SW480 (cell line): Measurements from ENCODE around the gene AOC1.

Experiments
- DNase-seq: peaks from one replicate; pipeline ENCODE4 v3.0.0-alpha.2; 2016; ENCODE audit warnings: low spot score

The AOC1 gene

DNA sequence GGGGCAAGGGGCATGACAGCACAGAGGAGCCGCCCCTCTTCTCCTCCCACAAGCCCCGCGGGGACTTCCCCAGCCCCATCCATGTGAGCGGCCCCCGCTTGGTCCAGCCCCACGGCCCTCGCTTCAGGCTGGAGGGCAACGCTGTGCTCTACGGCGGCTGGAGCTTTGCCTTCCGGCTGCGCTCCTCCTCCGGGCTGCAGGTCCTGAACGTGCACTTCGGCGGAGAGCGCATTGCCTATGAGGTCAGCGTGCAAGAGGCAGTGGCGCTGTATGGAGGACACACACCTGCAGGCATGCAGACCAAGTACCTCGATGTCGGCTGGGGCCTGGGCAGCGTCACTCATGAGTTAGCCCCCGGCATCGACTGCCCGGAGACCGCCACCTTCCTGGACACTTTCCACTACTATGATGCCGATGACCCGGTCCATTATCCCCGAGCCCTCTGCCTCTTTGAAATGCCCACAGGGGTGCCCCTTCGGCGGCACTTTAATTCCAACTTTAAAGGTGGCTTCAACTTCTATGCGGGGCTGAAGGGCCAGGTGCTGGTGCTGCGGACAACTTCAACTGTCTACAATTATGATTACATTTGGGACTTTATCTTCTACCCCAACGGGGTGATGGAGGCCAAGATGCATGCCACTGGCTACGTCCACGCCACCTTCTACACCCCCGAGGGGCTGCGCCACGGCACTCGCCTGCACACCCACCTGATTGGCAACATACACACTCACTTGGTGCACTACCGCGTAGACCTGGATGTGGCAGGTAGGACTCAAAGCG, 5.1 kb downstream of the AOC1 start:
- no peak for DNase-seq

DNA sequence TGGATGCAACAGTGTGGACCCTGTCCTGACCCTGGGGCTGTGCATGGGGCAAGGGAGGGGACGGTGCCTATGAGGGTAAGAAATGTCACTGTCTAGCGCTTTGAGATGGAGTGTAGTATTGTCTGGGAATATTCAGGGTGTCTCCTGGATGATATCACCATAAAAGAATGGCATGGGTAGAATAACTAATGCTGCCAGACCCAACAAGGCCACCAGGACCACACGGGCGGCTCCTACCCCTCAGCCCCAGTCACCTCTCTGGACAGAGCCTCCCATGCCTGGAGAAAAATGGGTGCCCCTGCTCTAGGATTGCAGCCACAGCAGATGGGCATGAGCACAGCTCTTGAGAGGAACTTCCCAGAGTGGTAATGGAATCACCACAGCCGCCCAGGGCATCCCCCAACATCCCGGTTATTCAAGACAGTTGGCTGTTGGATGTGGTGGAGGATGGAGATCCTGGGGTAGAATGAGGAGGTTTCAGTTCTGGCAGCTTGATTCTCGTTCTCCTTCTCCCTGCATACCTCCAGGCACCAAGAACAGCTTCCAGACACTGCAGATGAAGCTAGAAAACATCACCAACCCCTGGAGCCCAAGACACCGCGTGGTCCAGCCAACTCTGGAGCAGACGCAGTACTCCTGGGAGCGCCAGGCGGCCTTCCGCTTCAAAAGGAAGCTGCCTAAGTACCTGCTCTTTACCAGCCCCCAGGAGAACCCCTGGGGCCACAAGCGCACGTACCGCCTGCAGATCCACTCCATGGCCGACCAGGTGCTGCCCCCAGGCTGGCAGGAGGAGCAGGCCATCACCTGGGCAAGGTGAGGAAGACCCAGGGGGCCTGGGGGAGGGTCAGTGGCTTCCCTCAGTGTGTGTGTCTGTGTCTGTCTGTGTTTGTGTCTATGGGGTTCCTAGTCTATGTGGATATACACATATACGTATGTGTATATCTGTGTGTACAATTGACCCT, 6.2 kb downstream of the AOC1 start:
- no peak for DNase-seq

DNA sequence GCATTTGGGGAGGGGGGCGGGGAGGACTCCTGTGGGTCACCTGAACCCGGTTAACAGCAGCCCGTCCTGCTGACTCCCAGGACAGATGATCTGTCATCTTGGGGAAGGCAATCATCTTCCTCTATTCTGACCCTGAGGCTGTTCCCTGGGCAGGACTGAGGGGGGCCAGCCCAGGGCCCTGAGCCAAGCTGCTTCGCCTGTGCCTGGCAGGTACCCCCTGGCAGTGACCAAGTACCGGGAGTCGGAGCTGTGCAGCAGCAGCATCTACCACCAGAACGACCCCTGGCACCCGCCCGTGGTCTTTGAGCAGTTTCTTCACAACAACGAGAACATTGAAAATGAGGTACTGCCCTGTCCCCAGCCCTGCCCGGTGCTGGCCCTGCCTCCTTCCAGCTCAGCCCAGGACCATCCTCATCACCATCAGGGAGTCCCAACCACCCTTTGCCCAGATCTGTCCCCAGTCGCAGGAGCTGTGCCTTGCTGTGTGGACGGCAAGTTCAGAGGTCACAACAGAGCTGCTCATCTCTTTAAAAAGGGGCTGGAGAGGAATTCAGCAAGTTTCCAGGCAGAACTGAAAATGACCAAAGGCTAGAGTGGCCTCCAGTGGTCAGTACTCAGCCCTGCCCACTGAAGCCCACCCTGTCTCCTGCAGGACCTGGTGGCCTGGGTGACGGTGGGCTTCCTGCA, 8.1 kb downstream of the AOC1 start:
- no peak for DNase-seq

DNA sequence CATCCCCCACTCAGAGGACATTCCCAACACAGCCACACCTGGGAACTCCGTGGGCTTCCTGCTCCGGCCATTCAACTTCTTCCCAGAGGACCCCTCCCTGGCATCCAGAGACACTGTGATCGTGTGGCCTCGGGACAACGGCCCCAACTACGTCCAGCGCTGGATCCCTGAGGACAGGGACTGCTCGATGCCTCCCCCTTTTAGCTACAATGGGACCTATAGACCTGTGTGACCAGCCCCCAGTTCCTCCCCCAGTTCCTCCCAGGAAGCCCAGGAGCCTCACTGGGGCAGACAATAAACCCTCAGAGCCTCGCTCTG, 8.6 kb downstream of the AOC1 start:
- no peak for DNase-seq

GRCh38 chr7:150862356-150862755, 10.0 kb downstream of the AOC1 start:
- no peak for DNase-seq

DNA sequence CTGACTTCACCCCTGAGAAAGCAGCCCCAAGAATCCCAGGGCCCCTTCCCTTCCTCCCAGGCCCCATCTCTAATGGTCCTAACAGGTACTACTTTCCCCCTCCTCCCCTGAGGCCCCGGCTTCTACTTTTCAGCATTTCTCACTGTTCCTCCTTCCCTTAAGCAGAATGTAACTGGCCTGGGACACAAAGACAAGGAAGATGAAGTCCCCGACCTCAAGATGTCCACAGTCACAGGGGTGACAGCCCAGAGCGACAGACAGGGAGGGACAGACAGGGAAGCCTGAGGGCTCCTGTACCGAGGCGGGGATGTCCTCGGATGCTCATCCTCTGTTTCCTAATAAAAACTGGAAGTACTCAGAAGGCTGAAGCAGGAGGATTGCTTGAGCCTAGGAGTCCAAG, 11.6 kb downstream of the AOC1 start:
- DNase-seq = no peak

- no peak for DNase-seq
Observed at GRCh38 chr7:150866932-150867564, 14.7 kb downstream of the AOC1 start.

GRCh38 chr7:150867605-150868004, 15.3 kb downstream of the AOC1 start:
- DNase-seq = no peak

DNA sequence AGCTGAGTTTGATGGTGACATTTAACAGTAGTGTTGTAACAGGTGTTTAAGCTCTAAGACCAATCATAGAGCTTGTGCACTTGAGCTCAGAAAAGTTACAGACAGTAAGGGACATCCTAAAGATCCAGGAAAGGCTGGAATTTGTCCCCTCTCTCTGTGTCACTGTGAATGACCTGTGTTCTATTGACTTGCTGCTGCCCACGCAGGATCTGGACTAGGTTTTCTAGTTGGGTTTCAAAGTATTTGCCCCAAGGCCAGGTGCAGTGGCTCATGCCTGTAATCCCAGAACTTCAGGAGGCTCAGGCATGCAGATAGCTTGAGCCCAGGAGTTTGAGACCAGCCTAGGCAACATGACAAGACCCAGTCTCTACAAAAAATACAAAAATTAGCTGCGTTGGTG, 17.1 kb downstream of the AOC1 start:
- no peak for DNase-seq

DNA sequence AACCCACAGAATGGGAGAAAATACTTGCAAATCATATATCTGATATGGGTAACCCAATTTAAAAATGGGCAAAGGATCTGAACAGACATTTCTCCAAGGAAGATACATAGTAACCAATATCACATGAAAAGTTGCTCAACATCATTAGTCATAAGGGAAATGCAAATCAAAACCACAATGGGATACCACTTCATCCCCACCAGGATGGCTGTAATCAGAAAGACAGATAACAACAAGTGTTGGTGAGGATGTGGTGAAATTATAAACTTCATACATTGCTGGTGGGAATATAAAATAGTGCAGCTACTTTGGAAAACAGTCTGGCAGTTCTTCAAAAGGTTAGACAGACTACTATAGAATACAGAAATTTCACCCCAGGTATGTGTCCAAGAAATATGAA, 19.3 kb downstream of the AOC1 start:
- no peak for DNase-seq

GRCh38 chr7:150874401-150875198, 22.3 kb downstream of the AOC1 start:
- no peak for DNase-seq

GRCh38 chr7:150875791-150876190, 23.5 kb downstream of the AOC1 start:
- DNase-seq = peak; percentile 38

GRCh38 chr7:150876817-150877526, 24.7 kb downstream of the AOC1 start:
- DNase-seq = peak; percentile 87

DNA sequence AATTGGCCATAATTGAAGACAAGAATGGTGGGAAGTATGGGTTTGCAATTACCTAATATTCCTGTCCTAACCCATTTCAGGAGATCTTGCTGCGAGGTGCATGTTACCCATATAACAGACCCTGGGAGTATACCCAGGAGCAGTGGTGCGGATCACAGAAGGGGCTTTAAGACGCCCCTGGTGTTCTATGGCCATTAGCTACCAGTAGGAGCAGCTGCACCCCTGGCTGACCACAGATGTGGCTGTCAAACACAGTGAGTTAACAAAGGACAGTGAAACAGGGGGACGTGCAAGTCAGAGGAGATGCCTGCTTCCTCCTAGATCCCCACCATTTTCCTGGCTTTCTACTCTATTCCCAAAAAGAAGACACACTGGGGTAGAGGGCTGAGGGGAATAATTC, 25.2 kb downstream of the AOC1 start:
- DNase-seq = no peak

GRCh38 chr7:150879345-150879744, 27.0 kb downstream of the AOC1 start:
- peak; percentile 48 for DNase-seq

- no peak for DNase-seq
Observed at GRCh38 chr7:150881189-150881588, 28.9 kb downstream of the AOC1 start.

DNA sequence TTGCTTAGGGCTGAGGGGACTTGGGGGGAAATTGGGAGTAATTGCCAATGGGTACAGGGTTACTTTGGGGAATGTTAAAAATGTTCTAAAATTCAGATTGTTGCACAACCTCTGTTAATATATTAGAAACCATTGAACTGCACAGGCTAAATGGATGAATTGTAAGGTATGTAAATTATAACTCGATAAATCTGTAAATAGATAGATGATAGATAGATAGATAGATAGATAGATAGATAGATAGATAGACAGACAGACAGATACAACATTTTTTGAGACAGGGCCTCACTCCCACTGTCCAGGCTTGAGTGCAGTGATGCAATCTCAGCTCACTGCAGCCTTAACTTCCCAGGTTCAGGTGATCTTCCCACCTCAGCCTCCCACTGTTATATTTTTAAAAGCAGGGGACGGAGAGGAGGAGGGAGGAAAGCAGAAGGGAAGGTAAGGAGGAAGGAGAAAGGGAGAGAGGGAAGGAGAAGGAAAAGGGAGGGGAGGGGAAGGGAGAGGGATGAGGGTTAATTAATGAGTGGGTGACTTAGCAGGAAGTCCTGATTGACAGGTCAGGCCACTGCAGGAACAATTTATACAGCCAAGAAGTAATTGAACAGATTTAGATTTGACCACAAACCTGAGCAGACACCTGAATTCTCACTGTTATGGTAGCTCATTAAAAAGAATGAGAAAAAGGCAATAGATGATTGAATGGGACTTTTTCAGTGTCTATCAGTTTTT, 38.7 kb downstream of the AOC1 start:
- DNase-seq = no peak

- no peak for DNase-seq
Observed at GRCh38 chr7:150891740-150892139, 39.4 kb downstream of the AOC1 start.

- peak; percentile 55 for DNase-seq
Observed at GRCh38 chr7:150895809-150896208, 43.5 kb downstream of the AOC1 start.
